ENCODE data around the gene AGPAT3.

The AGPAT3 gene

GRCh38 chr21:43991447-43991991 is 126.5 kb downstream of the AGPAT3 start:
- no peak overlapping the region for H3K27ac ChIP-seq (ENCODE audit: low read depth, low read length)
- H3K4me1 ChIP-seq (ENCODE audit: control insufficient read depth, low read length), result no peaks in the 10 kb centered on the region
- no peaks in the 10 kb centered on the region for H3K9me2 ChIP-seq (replicated peaks; ENCODE audit: control insufficient read depth, low read length)
- no peaks in the 10 kb centered on the region for H3K9me3 ChIP-seq (ENCODE audit: control insufficient read depth, insufficient read depth, low read length)
- H3K4me3 ChIP-seq (ENCODE audit: low read length), result no peak overlapping the region
- no peak overlapping the region for H3K4me2 ChIP-seq (ENCODE audit: low read length)
- H4K20me1 ChIP-seq (ENCODE audit: control insufficient read depth, insufficient read depth, low read depth, low read length), result no peaks in the 10 kb centered on the region
- TF ChIP-seq CTCF (IDR thresholded peaks at IDR 0.05; ENCODE audit: low read depth, low read length, poor library complexity, severe bottlenecking) (no peak), EZH2phosphoT487 (IDR thresholded peaks at IDR 0.05; ENCODE audit: borderline replicate concordance, low read length) (no peak)
- no peaks in the 10 kb centered on the region for H3K79me2 ChIP-seq (ENCODE audit: control insufficient read depth, low read length)
- H3K27me3 ChIP-seq (ENCODE audit: control insufficient read depth, low read length), result no peaks in the 10 kb centered on the region
- H3K36me3 ChIP-seq (ENCODE audit: control insufficient read depth, low read length), result no peaks in the 10 kb centered on the region
- no peaks in the 10 kb centered on the region for H3F3A ChIP-seq (ENCODE audit: control insufficient read depth, insufficient read depth)

GRCh38 chr21:43992121-43992520 is 127.1 kb downstream of the AGPAT3 start:
- no peaks in the 10 kb centered on the region for H3K9me2 ChIP-seq (replicated peaks; ENCODE audit: control insufficient read depth, low read length)
- no peak overlapping the region for H3K4me3 ChIP-seq (ENCODE audit: low read length)
- H3K9me3 ChIP-seq (ENCODE audit: control insufficient read depth, insufficient read depth, low read length), result no peaks in the 10 kb centered on the region
- H3K27me3 ChIP-seq (ENCODE audit: control insufficient read depth, low read length), result no peaks in the 10 kb centered on the region
- no peaks in the 10 kb centered on the region for H4K20me1 ChIP-seq (ENCODE audit: control insufficient read depth, insufficient read depth, low read depth, low read length)
- H3F3A ChIP-seq (ENCODE audit: control insufficient read depth, insufficient read depth), result no peaks in the 10 kb centered on the region
- TF ChIP-seq CTCF (IDR thresholded peaks at IDR 0.05; ENCODE audit: low read depth, low read length, poor library complexity, severe bottlenecking), result no peak
- no peak for TF ChIP-seq EZH2phosphoT487 (IDR thresholded peaks at IDR 0.05; ENCODE audit: borderline replicate concordance, low read length)
- no peak overlapping the region for H3K4me2 ChIP-seq (ENCODE audit: low read length)
- H3K79me2 ChIP-seq (ENCODE audit: control insufficient read depth, low read length), result no peaks in the 10 kb centered on the region
- no peaks in the 10 kb centered on the region for H3K36me3 ChIP-seq (ENCODE audit: control insufficient read depth, low read length)
- H3K27ac ChIP-seq (ENCODE audit: low read depth, low read length), result no peak overlapping the region
- H3K4me1 ChIP-seq (ENCODE audit: control insufficient read depth, low read length), result no peaks in the 10 kb centered on the region

GRCh38 chr21:43993420-43993934 is 128.5 kb downstream of the AGPAT3 start:
- H3K9me3 ChIP-seq (ENCODE audit: control insufficient read depth, insufficient read depth, low read length), result no peaks in the 10 kb centered on the region; the same call in 1 of the 2 replicates
- H3K36me3 ChIP-seq (ENCODE audit: control insufficient read depth, low read length), result no peaks in the 10 kb centered on the region
- no peak overlapping the region for H3K27ac ChIP-seq (ENCODE audit: low read depth, low read length)
- no peaks in the 10 kb centered on the region for H3K79me2 ChIP-seq (ENCODE audit: control insufficient read depth, low read length)
- no peaks in the 10 kb centered on the region for H4K20me1 ChIP-seq (ENCODE audit: control insufficient read depth, insufficient read depth, low read depth, low read length)
- H3K27me3 ChIP-seq (ENCODE audit: control insufficient read depth, low read length), result no peaks in the 10 kb centered on the region
- no peak overlapping the region for H3K4me2 ChIP-seq (ENCODE audit: low read length)
- no peaks in the 10 kb centered on the region for H3K9me2 ChIP-seq (replicated peaks; ENCODE audit: control insufficient read depth, low read length)
- no peak overlapping the region for H3K4me3 ChIP-seq (ENCODE audit: low read length)
- TF ChIP-seq CTCF (IDR thresholded peaks at IDR 0.05; ENCODE audit: low read depth, low read length, poor library complexity, severe bottlenecking), result no peak
- TF ChIP-seq EZH2phosphoT487 (IDR thresholded peaks at IDR 0.05; ENCODE audit: borderline replicate concordance, low read length), result no peak
- peaks cover 2% of the 10 kb centered on the region; the same call in 1 of the 2 replicates for H3K4me1 ChIP-seq (ENCODE audit: control insufficient read depth, low read length)
- no peaks in the 10 kb centered on the region for H3F3A ChIP-seq (ENCODE audit: control insufficient read depth, insufficient read depth)
